NCI-H526 treated with DMSO at 0.1 percent for 48 hours (cell line): ENCODE results near the gene GUCA2B.

Experiments
- DNase-seq: peaks from one replicate; lab custom pipeline; 2025; lab: John Stamatoyannopoulos, UW

GUCA2B gene

DNA sequence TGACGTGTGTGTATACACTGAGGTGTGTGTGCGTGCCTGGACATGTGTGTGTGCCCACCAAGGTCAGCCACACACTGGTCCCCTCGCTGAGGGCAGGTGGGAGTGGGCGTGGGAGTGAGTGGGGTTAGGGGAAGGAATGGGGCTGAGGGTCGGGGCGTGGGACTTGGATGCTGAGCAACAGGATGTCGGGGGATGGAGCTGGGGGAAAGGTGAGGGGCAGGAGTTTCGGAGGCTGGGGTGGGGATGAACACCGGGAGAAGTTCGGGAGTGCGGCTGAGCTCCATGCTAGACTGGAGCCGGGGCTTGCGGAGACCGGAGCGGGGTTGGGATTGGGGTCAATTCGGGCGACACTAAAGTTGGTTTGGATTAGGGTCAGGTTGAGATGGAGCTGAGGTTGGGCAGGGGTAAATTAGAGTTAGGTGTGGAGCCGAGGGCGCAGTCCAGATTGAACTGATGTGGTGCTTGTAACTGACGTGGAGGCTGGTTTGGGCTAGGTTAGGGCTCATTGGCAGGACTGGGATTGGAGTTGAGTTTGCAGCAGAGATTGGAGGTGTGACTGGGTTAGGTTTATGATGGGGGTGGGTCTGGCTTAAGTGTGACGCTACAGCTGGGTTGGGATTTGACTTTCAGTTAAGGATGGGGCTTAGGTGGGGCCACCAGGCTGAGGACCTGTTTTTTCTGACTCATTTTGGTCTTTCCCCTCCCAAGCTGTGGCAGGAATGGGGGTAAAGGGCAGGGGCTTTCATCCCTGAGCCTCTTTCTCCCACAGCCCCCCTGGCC is 14.6 kb downstream of the GUCA2B start:
- no peak for DNase-seq

DNA sequence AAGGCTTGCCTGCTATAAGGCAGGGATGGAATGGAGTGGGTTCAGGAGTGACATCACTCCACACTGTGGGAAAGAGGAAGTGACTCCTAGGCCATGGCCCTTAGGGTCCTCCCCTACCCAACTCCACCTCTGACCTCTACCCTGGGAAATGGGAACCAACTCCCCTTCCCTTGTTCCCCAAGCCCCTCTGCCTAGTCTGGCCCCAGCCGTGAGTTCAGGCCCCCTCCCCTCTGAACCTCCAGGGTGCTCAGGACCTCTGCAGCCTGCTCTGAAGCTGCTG is 15.1 kb downstream of the GUCA2B start:
- no peak for DNase-seq

DNA sequence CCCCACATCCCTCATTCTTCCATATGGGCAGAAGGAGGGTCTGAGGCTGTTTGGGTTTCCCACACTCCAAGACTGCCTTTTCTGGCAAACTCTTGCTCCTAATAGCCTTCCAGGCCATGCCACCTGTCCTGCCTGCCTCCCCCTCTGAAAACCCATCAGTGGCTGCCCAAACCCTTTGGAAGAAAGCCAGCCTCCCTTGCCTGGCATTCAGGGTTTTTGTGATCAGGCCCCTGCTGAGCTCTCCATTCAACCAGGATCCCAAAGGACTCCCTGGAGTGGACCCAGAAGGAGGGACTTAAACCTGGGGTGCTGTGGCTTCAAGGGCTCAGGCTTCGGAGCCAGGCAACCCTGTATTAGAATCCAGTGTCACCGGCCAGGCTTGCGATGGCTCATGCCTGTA is 15.6 kb downstream of the GUCA2B start:
- no peak for DNase-seq

DNA sequence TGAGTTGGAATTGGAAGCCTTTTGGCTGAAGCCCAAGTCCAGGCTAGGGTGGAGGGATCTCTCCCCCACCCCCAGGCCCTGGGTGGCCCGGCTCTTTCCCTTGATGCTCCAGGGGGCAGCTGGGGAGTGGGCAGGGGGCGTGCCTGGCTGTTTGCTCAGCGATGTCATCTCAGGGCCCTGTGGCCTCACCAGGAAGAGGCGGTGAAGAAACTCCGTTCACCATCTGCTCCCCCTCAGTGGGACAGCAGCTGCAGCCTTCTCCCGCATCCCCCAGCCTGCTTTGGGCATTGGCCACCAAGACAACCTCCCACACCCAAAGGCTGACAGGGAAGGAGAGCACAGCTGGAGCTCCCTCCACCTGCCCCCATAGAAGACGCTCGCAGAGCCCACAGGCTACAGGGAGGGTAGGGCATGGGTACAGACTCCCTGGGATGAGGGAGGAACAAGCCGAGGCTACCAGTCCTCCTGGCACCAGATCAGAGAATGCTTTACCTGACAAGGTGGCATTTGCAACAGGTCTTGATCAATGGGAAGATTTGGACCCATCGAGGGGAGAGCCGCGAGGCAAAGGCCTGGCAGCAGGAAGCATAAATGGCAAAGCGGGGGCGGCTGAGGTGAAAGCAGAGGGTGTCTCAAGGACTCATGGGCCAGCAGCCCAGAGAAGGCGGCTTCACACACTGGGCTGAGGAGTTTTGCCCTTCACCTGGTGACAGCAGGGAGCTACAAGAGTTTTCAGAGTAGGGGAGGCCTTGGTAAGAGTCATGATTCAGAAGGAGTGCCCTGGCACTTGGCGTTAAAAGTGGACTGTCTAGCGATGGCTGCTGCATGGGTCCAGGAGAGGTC is 17.8 kb downstream of the GUCA2B start:
- no peak for DNase-seq

DNA sequence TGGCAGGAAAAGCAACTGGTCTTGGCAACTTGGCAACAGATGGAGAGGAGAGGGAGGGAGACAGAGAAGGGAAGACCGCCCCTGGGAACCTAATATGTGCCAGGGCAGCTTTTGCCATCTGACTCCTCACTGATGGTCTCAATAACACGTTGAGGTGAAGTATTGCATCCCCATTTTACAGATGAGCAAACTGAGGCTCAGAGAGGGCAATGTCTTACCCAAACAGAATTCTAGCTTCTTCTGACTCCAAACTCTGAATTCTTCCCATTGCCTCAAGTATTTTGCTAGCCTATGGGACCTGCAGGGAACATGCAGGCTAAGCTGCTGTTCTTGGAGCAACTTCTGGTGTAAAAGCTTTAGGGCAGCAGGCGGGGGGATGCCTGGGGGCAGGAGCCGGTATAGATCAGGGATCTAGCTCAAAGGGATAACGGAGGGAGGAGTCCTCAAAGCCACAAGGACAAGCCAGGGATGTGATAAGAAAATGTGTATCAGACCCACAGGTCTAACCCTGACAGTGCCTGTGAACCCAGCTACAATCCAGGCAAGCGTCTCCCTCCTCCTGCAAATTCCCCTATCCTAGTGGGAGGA is 18.6 kb downstream of the GUCA2B start:
- no peak for DNase-seq

DNA sequence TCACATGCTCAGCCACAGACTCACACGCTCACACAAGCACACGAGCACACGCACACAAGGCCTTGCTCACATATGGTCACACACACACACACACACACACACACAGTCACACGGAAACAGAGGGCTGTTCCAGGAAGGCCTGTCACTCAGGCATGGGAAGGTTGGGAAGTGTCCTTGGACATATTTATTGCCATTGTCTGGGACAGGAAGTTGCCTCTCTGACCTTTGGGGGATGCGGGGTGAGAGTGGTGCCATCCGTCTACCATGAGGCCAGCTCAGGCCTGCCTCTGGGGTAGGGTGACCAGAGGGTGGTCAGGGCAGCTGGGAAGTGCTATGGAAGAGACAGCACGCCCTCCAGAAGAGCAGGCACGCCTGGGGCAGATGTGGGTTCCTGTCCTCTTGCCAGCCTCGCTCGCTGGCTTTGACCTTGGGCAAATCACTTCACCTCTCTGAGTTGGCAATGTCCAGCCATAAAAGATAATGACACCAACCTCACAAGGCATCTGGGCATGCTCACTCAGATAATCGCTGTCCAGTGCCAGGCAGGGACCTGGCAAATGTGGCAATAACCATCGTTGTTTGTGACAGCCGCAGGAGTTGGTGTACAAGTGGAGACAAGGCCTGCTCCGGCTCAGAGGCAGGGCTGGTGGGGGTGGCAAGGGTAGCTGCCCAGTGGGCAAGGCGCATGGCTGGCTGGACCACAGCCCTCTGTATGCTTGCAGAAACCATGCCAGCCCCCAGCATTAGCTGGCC is 19.3 kb downstream of the GUCA2B start:
- no peak for DNase-seq

DNA sequence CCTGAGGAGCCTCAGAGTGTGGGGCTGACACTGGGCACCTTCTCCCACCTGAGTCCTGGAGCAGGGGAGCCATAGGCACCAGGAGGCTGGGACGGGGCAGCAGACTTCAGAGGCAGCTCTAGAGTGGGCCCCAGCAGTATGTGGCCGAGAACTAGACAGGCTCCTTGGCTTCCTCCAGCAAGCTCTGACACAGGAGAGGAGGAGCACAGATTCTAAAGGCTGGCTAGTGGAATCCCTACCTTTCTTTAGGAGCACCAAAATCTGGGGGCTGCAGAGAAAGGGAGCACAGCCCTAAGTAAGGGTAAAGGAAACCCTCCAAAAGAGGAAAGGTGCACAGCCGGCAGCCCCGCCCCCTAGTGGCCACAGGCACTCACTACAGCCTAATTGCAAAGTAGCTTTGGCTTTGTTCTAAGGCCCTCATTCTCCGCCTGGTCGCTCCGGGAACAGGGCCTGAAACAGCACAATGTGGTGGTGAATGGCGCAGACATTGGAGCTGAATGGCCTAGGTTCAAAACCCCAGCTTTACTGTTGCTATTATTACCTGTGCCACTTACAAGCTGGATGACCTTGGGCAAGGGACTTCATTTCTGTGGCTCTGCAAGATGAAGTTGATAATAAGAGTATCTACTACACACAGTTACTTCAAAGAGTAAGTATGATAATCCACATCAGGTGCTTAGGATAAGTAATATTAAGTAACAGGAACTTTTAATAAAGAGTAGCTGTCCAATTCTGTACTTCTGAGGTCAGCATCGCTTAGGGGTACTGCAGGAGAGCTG is 20.1 kb downstream of the GUCA2B start:
- peak; percentile 45 for DNase-seq

DNA sequence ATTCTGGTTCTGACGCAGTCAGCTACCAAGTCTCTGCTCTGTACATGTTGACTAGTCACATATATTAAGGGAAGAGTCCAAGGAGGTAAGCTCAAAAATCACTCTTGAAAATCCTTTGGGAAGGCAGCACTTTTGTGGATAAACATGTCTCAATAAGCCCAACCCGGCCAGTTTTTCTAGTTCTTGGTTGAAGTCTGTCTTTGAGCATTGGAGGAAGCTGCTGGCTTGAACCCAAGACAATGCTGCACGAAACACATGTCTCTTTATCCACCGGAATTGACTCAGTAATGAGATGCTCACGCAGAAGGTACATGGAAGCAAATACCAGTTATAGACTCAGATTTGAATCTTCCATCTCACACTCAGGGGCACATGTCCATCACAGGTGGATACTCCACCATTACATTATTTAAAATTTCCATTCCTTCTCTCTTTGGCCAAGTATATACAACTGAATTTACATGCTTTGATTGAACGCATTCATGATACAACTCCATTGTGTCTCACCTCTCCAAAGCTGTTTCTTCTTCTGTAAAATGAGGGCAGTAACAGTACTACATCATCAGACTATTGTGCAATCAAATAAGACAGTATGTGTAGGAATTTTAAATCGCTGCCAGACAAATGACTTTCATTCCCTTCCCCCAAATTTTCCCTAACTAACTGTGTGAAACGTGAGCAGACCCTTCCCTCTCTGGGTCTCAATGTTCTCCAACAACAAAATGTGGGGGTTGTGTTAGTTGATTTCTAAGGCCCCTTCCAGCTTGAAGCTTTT is 20.9 kb downstream of the GUCA2B start:
- DNase-seq = no peak

DNA sequence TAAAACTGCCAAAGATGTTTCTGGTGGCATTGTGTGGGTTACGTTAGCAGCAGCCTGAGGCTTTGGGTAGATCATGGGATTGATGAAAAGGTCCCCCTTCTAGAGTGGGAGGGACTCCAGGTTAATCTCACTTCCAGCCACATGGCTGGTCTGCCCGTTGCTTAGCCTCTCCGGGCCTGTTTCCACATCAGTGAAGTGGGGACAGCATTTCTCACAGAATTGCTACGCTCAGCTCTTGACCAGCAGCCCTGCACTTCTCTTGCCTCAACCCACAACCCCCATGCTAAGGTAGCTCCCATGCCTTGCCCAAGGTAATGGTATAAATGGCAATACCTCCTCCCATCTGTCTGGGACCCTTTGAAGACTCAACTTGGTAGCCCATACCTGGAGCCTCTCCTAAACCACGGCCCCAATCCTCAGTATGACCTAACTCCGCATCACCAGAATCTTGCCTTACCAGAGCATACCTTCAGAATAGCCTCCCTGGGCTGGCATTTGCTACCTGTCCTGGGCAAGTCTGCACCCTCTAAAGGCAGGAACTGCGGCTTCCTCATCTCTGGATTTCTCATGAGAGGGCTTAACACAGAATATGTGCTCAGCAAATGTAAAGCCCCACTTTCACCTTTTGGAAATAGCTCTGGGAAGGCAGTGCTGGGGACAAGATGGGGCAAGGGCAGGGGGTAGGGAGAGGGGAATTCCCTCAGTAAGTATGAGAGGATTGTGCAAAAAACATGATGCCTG is 22.3 kb downstream of the GUCA2B start:
- no peak for DNase-seq

DNA sequence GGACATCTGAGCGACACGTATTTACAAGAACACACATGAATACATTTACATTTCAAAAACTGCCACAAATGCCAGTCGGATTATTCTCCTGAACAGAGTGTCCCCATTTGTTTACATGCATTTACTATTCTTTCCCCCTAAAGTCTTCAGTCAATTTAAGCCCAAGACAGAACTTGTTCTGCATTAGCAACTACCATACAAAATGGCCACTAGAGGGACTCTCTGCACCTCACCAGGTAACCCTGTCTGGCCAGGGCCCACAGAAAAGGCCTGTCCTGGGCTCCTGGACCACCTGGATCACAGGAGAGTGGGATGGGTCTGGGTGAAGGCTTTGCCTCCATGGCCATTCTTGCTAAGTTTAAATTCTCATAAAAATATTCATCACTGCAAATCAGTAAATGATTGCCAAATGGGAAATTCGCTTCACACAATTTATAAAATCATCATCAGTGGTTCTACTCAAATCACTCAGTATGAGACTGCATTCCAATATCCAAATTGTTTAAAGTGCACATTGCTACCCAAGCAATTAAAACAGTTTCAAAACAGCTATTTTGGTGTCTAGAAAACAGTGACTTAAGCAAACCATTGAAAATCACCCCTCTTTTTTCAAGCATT is 23.8 kb downstream of the GUCA2B start:
- peak; percentile 48 for DNase-seq

DNA sequence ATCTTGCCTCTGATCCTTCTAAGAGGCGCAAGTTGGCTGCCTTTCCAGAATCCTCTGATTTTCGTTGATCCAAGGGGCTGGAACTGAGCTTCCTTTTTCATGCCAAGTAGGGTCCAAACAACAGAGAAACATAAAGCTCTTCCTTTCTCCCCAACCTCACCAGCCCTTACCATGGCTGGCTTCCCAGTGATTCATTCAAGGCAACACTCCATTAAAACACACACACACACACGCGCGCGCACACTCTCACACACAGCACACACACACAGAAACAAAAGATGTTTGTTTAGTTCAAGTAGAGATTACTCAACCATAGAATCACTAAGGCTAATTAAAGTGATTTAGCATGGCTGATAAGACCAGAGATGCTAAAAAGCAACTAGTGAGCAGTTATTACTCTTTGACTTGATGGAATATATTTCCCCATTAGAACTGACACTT is 24.4 kb downstream of the GUCA2B start:
- DNase-seq = peak; percentile 83

DNA sequence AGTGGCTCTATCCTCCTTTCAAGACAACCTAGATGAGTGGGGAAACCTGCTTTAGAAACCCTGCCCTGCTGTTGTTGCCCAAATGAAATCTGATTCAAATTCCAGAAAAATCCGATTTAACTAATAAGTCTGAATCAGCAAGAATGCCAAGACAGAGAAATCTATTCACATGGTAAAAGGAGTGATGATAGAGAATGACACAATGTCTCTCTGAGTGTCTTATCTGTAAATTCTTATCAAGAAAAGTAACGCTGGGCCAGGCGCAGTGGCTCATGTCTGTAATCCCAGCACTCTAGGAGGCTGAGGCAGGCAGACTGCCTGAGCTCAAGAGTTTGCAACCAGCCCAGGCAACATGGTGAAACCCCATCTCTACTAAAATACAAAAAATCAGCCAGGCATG is 25.0 kb downstream of the GUCA2B start:
- DNase-seq = peak; percentile 20

DNA sequence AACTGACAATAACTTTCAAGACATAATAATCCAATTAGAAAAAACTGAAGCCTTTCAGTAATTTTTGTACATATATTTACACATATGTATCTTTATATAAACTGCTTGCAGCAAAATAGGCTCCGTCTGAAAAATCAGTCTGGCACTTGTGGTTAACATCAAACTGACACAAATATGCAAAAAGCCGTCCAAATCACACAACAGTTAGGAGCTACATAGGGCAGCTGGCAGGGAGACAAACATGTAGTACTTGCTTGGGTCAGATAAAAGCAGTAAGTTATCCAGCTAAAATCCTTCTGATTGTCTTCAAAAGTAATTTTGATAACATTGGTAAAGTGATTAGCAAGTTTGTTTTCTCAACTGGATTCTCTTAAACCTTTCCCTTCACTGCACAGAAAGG is 26.1 kb downstream of the GUCA2B start:
- peak; percentile 54 for DNase-seq

DNA sequence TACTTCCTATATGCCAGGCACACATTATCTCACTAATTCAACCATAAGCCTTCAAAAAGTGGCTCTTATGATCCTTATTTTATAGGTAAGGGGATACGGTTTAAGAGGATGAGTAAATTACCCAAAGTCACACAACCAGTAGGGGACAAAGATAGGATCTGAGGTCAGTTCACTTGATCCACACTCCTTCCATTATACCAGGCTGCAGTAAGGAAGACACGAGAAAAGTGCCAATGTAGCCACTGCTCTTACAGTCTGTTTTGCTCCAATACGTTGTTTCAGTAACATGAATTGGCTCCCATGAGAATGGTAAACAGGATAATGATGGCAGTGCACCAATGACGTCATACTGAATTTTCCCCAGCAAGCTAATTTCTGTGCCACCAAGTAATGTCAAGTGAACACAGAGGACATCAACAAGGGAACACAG is 26.7 kb downstream of the GUCA2B start:
- no peak for DNase-seq

DNA sequence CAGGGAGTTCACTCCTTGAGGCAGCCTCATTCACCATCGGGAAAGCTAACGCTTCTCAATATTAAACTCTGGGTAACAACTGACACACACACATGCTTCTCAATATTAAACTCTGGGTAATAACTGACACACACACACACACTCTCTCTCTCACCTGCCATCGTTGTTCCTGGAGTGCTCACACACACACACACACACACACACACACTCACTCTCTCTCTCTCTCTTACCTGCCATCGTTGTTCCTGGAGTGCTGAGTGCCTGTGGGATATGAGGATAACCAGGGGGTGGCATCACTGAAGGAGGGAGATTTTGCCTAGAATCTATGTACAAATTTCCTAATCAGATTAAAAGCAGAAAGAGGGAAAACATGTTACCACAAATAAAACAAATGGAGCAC is 28.5 kb downstream of the GUCA2B start:
- no peak for DNase-seq

DNA sequence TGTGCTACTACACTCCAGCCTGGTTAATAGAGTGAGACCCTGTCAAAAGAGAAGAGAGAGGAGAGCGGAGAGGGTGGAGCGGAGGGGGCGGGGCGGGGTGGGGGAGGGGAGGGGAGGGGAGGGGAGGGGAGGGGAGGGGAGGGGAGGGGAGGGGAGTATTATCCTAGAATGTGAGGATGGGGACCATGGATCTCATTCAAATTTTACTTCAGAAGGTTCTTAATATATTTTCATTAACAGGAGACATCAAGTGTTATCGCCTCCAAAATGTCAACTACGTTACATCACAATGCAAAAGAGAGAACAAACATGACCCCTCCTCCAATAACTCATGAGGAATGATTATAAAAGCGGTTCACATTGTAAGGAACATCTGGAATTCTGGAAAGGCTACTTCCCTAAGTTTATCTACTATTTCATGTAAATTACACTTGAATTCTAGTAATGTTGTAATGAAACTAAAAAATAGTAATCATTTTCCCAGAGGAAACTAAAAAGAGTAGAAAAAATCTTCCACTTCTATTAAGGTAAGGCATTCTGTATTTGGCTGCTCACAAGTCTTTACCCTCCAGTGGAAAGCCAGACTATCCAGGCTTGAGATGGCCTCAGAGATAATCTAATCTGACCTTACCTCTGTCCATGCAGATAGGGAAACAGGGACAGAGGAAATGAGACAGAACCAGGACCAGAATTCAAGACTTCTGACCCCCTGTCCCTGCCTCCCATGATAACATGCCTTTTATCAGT is 30.2 kb downstream of the GUCA2B start:
- no peak for DNase-seq

DNA sequence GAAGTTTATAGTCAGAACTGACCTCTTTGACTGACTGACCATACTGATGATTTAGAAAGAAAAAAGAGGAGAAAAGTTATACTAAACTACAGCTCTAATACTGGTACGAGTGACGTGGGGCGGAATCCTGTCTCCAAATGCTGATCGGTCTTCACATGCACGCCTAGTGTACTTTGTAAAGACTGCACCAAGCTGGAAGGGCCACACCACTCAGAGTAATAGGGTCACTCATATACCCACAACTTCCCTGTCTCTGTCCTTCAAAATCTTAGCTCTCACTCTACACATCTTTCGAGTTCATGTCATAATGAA is 30.7 kb downstream of the GUCA2B start:
- no peak for DNase-seq

DNA sequence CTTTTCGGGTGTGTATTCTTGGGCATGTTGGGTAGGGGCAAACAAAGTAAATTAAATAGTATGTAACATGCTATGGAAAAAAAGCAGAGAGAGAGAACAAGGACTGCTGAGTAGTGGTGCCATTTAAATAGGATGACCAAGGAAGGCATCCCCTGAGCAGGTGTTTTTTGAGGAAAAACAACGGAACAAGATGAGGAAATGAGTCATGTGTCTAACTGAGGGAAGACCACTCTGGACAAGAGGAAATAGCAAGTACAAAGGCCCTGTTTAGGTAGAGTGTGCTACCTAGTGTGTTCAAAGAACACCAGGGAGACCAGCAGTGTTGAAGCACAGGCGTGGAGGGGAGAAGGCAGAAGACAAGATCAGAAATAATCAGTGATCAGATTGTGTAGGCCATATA is 31.4 kb downstream of the GUCA2B start:
- no peak for DNase-seq

DNA sequence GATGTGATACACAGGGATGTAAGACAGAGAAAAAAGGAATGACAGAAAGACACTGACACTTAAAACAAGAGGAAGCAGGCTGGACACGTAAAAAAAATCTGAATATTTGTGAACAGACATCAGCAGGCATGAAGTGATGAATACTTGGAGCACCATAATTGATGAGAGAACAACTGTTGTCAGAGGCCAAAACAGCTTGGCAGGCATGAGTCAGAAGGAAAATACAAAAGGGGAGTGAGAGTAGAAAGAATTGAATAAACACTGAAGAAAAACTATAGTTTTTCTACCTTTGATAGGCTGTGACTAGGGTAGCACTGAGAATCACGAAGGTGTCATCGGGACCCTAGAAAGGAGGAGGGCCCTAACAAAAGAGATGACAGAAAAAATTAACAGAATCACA is 32.9 kb downstream of the GUCA2B start:
- no peak for DNase-seq
